Loucy (cell line): ENCODE results near the gene ANKRD33B.

Source experiments
- H2AFZ ChIP-seq: fragments of 200-600 bp; sonication (generic); 2 replicates; pipeline ENCODE4 v1.6.0; 2016; ENCODE audit warnings: antibody characterized with exemption, mild to moderate bottlenecking, low read length, moderate library complexity
- H3F3A ChIP-seq: fragments of 200-600 bp; 2 replicates; pipeline ENCODE4 v1.6.0; 2016; ENCODE audit warnings: antibody characterized with exemption, low read depth, mild to moderate bottlenecking
- H3K27me3 ChIP-seq: fragments of 200-600 bp; sonication (generic); 2 replicates; pipeline ENCODE4 v1.6.1; 2014; ENCODE audit warnings: low read length, mild to moderate bottlenecking; ENCODE audit not compliant: insufficient read depth, poor library complexity, severe bottlenecking
- H3K36me3 ChIP-seq: fragments of 200-600 bp; sonication (generic); 2 replicates; pipeline ENCODE4 v1.6.1; 2016; ENCODE audit warnings: low read length; ENCODE audit not compliant: insufficient read depth
- H3K4me1 ChIP-seq: fragments of 200-600 bp; sonication (generic); 2 replicates; pipeline ENCODE4 v1.5.1; 2014; ENCODE audit warnings: low read length, mild to moderate bottlenecking; ENCODE audit not compliant: insufficient read depth, poor library complexity, severe bottlenecking
- H3K4me2 ChIP-seq: fragments of 200-600 bp; sonication (generic); 2 replicates; pipeline ENCODE4 v1.6.0; 2014; ENCODE audit warnings: antibody characterized with exemption, low read length, low read depth, mild to moderate bottlenecking; ENCODE audit not compliant: poor library complexity, severe bottlenecking
- H3K4me3 ChIP-seq: fragments of 200-600 bp; sonication (generic); 2 replicates; pipeline ENCODE4 v1.5.1; 2014; ENCODE audit warnings: low read length, mild to moderate bottlenecking, mixed read lengths; ENCODE audit not compliant: poor library complexity, severe bottlenecking
- H3K79me2 ChIP-seq: fragments of 200-600 bp; sonication (generic); 2 replicates; pipeline ENCODE4 v1.6.1; 2014; ENCODE audit warnings: low read length; ENCODE audit not compliant: insufficient read depth
- H3K9ac ChIP-seq: fragments of 200-600 bp; sonication (generic); 2 replicates; pipeline ENCODE4 v1.6.0; 2014; ENCODE audit warnings: mild to moderate bottlenecking, low read depth, low read length, moderate library complexity; ENCODE audit not compliant: poor library complexity, severe bottlenecking
- H3K9me2 ChIP-seq: fragments of 200-600 bp; sonication (generic); replicated peaks from 2 replicates; pipeline ENCODE4 v1.6.1; 2016; ENCODE audit warnings: low read depth, low read length, mixed read lengths
- H3K9me3 ChIP-seq: fragments of 200-600 bp; sonication (generic); 2 replicates; pipeline ENCODE4 v1.6.1; 2014; ENCODE audit warnings: mild to moderate bottlenecking, antibody characterized with exemption, low read length, low read depth; ENCODE audit not compliant: insufficient read depth
- H4K20me1 ChIP-seq: fragments of 200-600 bp; sonication (generic); 2 replicates; pipeline ENCODE4 v1.6.0; 2014; ENCODE audit warnings: antibody characterized with exemption, low read length, mild to moderate bottlenecking; ENCODE audit not compliant: insufficient read depth, poor library complexity, severe bottlenecking
- EZH2phosphoT487 ChIP-seq: fragments of 200-600 bp; IDR thresholded peaks from 2 replicates; pipeline ENCODE4 v1.6.1; 2018; ENCODE audit warnings: antibody characterized with exemption, mild to moderate bottlenecking, moderate library complexity, borderline replicate concordance
- TF ChIP-seq, protein P1 (sequence below): fragments of 200-600 bp; sonication (generic); conservative IDR thresholded peaks from 2 replicates; pipeline ENCODE4 v1.5.1; 2014; ENCODE audit warnings: mild to moderate bottlenecking, antibody characterized with exemption, low read length

Gene ANKRD33B

DNA sequence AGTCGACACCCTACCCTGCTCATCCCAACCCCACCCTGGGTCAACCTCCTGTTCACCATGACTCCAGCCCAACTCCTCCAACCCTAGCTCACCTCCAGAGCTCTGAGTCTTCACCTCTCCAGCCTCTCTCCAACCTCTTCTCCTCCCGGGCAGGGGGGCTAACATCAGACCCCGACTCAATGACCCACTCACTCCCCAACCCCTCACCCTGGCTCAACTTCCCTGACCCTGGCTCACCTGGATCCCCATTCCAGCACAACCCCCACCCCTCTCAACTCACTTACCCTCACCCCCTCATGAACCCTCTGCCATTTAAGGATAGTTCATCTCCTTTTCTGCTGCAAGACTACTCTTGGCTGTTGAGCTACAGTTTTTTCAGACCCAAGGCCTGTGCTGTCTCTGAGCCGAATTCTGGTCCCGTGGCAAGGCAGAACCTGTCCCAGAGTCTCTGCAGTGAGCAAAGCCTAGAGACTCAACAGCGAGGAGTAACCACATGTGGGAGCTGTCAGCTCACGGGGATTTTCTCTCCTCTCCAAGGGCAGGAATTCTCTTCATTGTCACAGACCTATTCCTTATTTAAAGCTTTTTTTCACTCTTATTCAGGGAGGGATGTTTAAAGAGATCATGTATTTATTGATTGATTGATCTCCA is 29.8 kb downstream of the ANKRD33B start:
- no peaks in the 10 kb centered on the region for H3F3A ChIP-seq
- peaks cover 42% of the 10 kb centered on the region for H3K4me1 ChIP-seq
- H3K9ac ChIP-seq, result no peak overlapping the region
- peaks cover 4% of the 10 kb centered on the region; the same call in 1 of the 2 replicates for H3K79me2 ChIP-seq
- no peaks in the 10 kb centered on the region for H3K9me2 ChIP-seq
- no peak overlapping the region for H3K4me2 ChIP-seq
- no peaks in the 10 kb centered on the region for H3K27me3 ChIP-seq
- H3K9me3 ChIP-seq, result no peaks in the 10 kb centered on the region
- H4K20me1 ChIP-seq, result no peaks in the 10 kb centered on the region
- TF ChIP-seq, protein P1, sequence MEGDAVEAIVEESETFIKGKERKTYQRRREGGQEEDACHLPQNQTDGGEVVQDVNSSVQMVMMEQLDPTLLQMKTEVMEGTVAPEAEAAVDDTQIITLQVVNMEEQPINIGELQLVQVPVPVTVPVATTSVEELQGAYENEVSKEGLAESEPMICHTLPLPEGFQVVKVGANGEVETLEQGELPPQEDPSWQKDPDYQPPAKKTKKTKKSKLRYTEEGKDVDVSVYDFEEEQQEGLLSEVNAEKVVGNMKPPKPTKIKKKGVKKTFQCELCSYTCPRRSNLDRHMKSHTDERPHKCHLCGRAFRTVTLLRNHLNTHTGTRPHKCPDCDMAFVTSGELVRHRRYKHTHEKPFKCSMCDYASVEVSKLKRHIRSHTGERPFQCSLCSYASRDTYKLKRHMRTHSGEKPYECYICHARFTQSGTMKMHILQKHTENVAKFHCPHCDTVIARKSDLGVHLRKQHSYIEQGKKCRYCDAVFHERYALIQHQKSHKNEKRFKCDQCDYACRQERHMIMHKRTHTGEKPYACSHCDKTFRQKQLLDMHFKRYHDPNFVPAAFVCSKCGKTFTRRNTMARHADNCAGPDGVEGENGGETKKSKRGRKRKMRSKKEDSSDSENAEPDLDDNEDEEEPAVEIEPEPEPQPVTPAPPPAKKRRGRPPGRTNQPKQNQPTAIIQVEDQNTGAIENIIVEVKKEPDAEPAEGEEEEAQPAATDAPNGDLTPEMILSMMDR, result no peak
- TF ChIP-seq EZH2phosphoT487, result no peak
- H3K4me3 ChIP-seq, result no peak overlapping the region
- no peaks in the 10 kb centered on the region for H3K36me3 ChIP-seq
- no peak overlapping the region for H2AFZ ChIP-seq

DNA sequence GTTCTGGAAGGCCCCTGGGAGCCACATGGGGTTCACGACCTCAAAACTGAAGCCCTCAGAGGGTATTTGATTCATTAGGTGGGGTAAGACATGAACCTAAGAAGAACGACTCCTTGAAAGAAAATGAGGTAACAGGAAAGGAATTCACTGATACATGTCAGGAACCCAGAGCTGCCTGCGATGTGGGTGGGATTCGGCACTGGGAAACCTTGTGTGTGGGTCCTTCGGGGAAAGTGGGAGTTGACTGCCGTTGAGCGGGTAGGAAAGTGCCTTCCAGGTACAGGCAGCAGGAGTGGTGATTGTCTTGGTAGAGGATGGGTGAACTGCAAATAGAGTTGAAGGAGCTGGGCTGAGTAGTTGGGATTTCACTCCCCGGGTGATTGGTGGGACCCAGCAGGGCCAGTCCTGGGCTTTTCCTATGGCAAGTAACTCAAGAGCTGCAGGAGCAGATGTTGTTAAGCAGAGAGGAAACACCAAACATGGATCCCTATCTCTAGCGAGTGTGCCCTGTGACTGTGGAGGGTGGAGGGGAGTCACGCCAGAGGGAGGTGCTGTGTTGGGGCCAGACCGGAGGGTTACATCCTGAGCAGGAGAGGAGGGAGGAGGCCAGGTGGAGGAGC is 30.8 kb downstream of the ANKRD33B start:
- Histone ChIP-seq H3K4me3 (no peak overlapping the region), H3K36me3 (no peaks in the 10 kb centered on the region), H4K20me1 (no peaks in the 10 kb centered on the region), H3K27me3 (no peaks in the 10 kb centered on the region), H3K9ac (no peak overlapping the region), H3K9me3 (no peaks in the 10 kb centered on the region), H3K4me2 (no peak overlapping the region), H3F3A (no peaks in the 10 kb centered on the region), H3K9me2 (no peaks in the 10 kb centered on the region), H3K79me2 (peaks cover 4% of the 10 kb centered on the region; the same call in 1 of the 2 replicates), H2AFZ (no peak overlapping the region), H3K4me1 (peaks cover 31% of the 10 kb centered on the region)
- TF ChIP-seq, protein P1, result no peak
- TF ChIP-seq EZH2phosphoT487, result no peak

DNA sequence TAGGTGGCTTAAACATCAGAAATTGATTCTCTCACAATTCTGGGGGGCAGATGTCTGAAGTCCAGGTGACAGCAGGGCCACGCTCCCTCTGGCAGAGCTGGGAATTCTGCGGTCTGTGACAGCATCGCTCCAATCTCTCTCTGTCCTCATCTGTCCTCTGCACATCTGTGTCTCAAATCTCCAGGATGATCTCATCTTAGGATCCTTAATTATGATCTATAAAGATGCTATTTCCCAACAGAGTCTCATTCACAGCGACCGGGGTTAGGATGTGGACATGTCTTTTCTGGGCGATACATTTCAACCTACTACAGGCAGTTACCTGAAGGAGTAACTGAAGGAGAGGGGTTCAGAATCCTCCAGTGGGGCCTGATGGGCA is 31.4 kb downstream of the ANKRD33B start:
- TF ChIP-seq, protein P1, result no peak
- TF ChIP-seq EZH2phosphoT487, result no peak
- Histone ChIP-seq H3K4me1 (peaks cover 26% of the 10 kb centered on the region), H2AFZ (no peak overlapping the region), H3K9me2 (no peaks in the 10 kb centered on the region), H3K4me3 (no peak overlapping the region), H3F3A (no peaks in the 10 kb centered on the region), H3K27me3 (no peaks in the 10 kb centered on the region), H3K36me3 (no peaks in the 10 kb centered on the region), H4K20me1 (no peaks in the 10 kb centered on the region), H3K79me2 (peaks cover 4% of the 10 kb centered on the region; the same call in 1 of the 2 replicates), H3K9me3 (no peaks in the 10 kb centered on the region), H3K9ac (no peak overlapping the region), H3K4me2 (peak overlapping the region; percentile 14)
